OCI-LY3 (cell line): ENCODE data around the gene GDI1.

Source experiments
- CTCF ChIP-seq: fragments of 200-600, 300-600 bp; sonication (generic); IDR thresholded peaks from 2 replicates; pipeline ENCODE4 v1.5.1; 2014; ENCODE audit warnings: antibody characterized with exemption, low read length, low read depth
- EZH2phosphoT487 ChIP-seq: fragments of 200-600 bp; shearing (Covaris generic); IDR thresholded peaks from 2 replicates; pipeline ENCODE4 v1.6.1; 2018; ENCODE audit warnings: antibody characterized with exemption, mixed run types, low read depth

GRCh38 chrX:154441564-154441963 lies 4.6 kb downstream of the GDI1 start:
- TF ChIP-seq CTCF (no peak), EZH2phosphoT487 (no peak)
